Stimulated activated CD4-positive, alpha-beta T cell treated with anti-CD3 and anti-CD28 coated beads, Interleukin-12 subunit alpha, Interleukin-12 subunit beta, amount 100 ng/mL, for 24 hours (primary cell): Measurements from ENCODE around the gene MPHOSPH9.
A peak's percentile ranks its signal among the peaks of the same experiment; 100 is the strongest.

ENCODE experiments used
- DNase-seq, 2 experiments: peaks; one replicate each; pipeline ENCODE4 v3.0.0-alpha.2; 2020; ENCODE audit warnings: low read depth in 2 of 2

Gene MPHOSPH9

GRCh38 chr12:123131291-123131832, 101.6 kb downstream of the MPHOSPH9 start:
- no peak for DNase-seq

GRCh38 chr12:123129621-123130020, 103.3 kb downstream of the MPHOSPH9 start:
- no peak for DNase-seq

GRCh38 chr12:123127182-123127495, 105.8 kb downstream of the MPHOSPH9 start:
- DNase-seq: no peak

DNA sequence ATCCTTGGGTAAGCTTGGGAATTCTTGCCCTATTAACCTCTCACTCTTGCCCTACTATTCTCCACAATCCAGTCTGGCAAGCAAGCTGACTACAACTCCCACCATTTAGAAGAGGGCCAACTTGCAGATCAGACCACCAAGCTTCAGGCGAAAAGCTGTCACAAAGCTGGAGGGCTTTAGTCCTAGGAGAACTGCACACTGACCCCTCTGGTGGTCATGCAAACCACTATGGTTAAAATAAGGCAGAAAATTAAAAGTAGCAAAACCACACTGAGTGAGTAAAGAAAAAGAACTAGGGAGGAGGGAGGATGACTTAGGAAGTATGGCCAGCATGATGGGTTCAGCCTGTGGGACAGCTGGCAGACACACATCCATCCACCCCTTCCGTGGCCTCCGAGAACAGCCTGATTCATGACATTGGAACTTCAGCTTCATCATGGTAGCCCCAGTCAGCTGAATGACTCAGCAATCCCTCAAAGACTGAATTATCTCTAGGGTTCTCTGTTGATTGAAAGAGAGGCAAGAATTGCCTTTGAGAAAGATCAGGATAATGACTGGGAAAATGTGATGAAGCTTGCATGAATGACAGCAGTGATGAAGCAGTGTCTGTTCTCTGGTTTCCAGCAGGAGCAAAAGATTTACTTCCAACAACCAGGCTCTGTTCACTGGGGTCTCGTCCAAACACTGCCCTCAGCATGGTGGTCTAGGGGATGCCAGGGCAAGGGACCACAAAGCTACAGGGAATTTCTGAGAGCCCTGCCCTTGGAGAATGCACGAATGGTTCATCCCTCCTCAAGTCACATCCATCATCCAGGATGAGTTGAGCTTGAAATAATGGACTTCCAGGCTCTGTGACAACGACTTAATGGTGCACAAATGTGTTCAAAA, 106.4 kb downstream of the MPHOSPH9 start:
- DNase-seq: no peak

- DNase-seq: no peak
Measured at GRCh38 chr12:123122626-123123025, 110.3 kb downstream of the MPHOSPH9 start.

DNA sequence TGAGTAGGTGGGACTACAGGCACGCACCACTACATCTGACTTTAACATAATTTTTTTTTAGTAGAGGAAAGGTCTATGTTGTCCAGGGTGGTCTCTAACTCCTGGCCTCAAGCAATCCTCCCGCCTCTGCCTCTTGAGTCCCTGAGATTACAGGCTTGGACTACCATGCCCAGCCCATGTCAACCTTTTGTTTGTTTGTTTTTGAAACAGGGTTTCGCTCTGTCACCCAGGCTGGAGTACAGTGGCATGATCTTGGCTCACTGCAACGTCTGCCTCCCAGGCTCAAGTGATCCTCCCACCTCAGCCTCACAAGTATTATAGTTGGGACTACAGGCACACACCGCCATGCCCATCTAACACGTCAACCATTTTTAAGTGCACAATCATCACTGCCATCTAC, 111.3 kb downstream of the MPHOSPH9 start:
- no peak for DNase-seq

DNA sequence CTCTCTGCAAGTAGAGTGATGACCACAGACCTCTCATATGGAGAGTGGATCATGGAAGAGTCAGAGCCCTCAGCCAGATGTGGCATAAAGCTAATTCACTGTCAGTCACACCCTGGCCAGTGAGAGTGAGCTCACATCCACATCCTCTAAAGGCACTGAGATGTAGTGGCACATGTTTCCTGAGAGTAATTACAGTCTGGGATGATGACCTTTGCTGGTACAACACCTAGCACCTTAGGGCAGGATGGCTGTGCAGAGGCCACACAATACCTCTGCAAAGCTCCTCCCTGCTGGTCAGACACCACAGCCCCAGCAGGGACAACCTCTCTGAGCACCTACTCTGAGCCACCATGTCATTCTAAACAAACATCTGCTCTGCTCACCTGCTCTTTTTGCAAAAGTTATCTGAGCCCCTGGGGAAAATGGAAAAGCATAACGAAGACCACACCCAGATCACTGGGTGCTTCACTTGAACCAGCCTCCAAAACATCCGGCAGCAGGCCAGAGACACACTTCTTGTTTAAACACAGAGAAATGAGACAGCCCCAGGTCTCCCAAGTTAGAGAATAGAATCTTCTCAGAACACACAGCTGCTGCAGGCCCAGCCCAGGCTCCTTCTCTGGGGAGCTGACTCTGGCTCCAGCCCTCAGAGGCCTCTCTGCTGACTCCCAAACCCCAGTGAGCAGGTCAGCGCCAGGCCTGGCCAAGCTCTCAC, 112.3 kb downstream of the MPHOSPH9 start:
- no peak for DNase-seq

- DNase-seq: peak; percentile 17 to 33
Measured at GRCh38 chr12:123119808-123120207, 113.1 kb downstream of the MPHOSPH9 start.

DNA sequence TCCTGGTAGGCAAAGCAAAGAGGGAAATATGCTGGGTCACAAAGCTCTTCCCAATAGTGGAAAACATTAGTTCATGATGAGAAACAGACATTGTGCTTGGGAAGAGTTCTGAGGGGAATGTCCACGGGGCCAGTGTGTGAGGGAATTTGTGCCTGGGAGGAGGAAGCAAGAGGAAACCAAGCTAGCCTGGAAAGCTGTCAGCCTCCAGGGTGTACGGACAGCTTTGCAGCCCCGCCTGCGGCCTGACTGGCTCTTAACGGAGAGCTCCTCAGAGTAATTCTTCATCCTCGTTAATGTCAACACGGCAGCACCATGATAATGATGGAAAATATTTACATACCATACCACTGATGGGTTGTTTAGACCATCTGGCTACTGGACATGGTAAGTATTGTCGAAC, 114.4 kb downstream of the MPHOSPH9 start:
- DNase-seq: no peak

DNA sequence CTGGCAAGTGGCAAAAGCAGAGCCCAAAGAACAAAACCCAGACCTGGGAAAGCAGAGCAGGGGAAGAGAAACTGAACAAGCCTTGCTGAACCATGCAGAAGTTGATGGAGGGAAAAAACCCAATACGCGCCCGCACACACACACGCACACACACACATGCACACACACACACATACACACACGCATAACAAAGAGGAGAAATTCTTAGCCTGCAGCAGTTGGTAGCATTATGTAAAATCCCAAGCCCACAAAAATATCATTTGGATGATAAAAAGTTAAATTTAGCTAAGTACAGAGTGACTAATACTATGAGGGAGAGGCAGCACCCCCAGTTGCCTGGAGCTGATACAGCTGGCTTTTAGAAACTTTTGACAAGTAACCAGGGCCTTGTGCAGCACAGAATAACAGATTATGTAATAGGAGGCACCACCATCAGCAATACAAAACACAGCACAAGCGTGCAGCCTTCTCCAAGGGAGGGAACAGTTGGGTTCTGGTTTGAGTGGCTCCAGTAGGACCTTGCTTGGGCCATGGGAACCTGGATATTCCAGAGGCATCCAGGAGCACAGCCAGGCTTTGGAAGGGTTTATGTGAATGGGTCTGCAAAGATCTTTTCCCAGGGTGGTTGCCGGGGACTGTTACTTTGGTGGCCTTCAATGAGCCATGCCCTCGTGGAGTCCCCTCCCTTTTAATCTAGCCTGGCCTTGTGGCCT, 117.4 kb downstream of the MPHOSPH9 start:
- no peak for DNase-seq

GRCh38 chr12:123114304-123115083, 118.4 kb downstream of the MPHOSPH9 start:
- DNase-seq: no peak

- no peak for DNase-seq
Measured at GRCh38 chr12:123113026-123113425, 119.9 kb downstream of the MPHOSPH9 start.

GRCh38 chr12:123111498-123112165, 121.3 kb downstream of the MPHOSPH9 start:
- no peak for DNase-seq

DNA sequence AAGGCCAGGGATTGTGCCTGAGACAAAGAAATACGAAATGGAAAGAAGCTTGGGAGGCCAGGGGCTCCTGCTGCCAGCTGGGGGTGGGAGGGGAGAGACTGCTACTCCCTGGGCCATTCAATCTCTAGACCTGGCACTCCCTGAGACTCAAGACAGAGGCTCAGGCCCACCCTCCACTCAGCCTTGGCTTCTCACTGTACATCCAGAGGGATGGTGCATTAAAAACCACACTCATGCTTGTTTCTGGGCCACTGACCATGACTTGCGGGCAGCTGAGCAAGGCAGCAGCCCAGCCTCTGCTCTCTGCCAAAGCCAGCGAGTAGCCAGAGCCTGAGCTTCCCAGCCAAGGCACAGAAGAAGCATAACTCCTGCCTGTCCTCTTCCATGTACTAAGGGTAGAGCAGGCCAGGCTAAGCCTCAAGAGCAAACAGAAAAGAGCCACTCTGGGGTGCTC, 123.6 kb downstream of the MPHOSPH9 start:
- no peak for DNase-seq

DNA sequence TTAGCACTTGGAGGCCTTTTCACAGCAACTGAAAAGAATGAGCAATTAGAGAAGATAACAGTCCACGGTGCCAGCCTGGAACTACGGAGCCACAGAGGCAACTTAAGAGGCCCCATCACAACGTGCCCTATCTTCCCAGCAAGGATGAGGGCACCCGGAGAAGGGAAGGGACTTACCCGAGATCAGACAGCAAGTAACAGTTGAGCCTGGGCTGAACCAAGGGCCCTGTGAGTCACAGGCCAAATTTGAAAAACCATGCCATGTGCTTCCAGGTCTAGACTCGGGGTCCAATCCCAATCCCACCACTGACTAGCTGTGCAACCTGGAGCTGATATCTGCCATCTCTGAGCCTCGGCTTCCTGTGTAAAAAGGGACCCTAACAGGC, 124.3 kb downstream of the MPHOSPH9 start:
- DNase-seq: no peak

GRCh38 chr12:123107926-123108681, 124.8 kb downstream of the MPHOSPH9 start:
- DNase-seq: no peak

- peak in 1 of 2 experiments; percentile 39 for DNase-seq
Measured at GRCh38 chr12:123106640-123107359, 126.1 kb downstream of the MPHOSPH9 start.

- DNase-seq: no peak
Measured at GRCh38 chr12:123105211-123105826, 127.6 kb downstream of the MPHOSPH9 start.

GRCh38 chr12:123104809-123105208, 128.1 kb downstream of the MPHOSPH9 start:
- DNase-seq: no peak
